Retina (tissue), 1 donor: ENCODE data around the gene RPL10.

Experiments
- DNase-seq: peaks from one replicate; pipeline ENCODE4 v3.0.0-alpha.2; 2016

RPL10 gene

DNA sequence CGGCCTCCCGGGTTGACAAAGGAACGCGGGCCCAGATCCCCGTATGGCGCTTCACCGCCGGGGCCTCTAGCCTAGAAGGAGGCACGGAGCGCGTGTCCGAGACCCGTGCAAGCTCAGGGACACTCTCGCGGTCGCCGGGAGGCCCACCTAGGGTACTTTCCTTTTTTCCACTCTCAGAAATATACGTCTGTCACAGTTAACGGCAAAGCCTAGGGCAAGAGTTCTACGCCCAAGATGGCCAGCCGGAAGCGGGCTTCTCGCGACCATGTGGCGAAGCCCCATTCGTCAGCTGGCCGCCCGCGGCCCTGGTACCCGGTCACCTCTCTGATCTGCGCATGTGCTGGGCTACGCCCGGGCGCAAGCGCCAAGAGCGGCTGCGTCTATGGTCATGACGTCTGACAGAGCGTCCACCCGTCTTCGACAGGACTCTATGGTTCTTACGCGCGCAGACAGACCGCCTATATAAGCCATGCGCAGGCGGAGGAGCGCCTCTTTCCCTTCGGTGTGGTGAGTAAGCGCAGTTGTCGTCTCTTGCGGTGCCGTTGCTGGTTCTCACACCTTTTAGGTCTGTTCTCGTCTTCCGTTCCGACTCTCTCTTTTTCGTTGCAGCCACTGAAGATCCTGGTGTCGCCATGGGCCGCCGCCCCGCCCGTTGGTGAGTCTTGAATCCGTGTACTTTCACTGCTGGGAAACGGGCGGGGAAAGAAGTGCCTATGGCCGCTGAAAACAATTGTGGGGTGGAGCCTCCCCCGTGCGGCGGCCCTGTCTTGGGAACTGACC is at the start of gene RPL10:
Gene RPL10, plus strand, starts transcription at position 490 of the 780 bp plus-strand sequence. Its CDS starts 143 bp downstream, at position 633.
- peak; percentile 92 for DNase-seq

DNA sequence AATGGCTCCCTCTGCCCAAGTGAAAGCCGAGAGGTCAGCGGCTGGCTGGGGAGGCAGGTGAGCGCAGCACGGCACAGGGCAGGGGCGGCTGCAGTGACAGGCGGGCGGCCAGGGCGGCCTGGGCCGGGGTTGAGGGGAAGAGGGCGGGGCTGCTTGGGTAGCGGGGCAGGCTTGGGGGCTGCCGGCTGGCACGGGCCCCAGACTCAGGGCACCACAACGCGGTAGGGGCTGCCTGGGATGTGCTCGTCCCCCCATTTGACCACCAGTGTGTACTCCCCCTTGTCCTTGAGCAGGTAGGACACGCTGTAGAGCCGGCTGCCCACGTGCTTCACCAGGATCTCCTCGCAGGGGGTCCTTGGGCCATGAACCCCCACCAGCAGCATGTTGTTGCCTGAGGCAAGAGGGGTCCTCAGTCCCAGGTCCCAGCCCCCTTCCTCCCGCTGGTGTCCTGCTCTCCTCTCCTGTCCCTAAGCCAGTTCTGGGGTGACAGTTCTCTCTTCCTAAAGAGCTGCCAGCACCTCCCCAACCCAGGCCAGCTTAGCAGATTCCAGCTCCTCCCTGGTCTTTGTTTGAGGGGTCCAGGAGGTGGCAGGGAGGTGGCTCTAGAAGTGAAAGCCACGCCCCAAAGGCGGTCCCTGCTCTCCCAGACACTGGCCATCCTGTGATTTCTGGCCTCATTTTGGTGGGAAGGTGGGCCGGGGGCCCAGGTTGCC is 49.4 kb upstream of the RPL10 start:
- DNase-seq = no peak

DNA sequence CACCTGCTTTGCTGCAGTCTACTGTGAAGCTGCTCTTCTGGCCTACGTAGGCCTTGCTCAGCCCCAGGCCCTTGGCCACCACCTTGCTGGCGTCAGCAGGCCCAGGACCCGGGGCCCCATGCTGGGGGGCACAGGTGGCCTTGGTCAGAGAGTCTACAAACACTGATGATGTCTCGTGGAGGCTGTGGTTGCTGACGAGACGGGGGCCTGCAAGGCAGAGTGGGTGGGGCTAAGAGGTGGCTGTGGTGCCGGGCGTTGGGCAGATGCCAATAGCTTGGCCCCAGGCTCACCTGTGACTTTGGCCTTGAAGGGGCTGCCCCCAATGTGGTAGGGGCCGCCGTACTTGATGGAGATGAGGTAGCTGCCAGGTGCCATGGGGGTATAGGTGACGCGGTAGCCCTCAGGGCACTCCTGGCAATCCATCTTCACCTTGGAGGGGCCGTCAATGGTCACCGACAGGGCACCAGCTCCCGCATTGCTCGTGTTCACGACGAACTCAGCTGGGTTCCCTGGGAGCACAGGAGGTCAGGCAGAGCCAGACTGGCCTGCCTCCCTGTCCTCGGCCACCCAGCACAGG is 48.7 kb upstream of the RPL10 start:
- DNase-seq = no peak

DNA sequence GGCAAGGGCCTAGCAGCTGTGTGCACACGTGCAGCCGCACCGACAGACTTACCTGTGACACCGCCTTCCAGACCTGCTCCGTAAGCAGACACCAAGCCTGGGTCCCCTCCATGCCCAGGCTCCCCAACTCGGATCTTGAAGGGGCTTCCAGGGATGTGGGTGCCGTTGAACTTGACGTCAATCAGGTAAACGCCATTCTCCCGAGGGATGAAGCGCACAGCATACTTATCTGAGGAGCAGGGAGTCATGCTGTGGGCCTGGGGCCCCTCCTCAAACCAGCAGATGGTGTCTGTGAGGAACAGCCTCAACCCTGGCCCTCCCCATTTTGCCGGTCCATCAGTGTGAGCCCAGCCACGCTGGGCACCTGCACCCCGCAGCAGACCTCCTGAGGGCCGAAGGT is 48.2 kb upstream of the RPL10 start:
- no peak for DNase-seq

DNA sequence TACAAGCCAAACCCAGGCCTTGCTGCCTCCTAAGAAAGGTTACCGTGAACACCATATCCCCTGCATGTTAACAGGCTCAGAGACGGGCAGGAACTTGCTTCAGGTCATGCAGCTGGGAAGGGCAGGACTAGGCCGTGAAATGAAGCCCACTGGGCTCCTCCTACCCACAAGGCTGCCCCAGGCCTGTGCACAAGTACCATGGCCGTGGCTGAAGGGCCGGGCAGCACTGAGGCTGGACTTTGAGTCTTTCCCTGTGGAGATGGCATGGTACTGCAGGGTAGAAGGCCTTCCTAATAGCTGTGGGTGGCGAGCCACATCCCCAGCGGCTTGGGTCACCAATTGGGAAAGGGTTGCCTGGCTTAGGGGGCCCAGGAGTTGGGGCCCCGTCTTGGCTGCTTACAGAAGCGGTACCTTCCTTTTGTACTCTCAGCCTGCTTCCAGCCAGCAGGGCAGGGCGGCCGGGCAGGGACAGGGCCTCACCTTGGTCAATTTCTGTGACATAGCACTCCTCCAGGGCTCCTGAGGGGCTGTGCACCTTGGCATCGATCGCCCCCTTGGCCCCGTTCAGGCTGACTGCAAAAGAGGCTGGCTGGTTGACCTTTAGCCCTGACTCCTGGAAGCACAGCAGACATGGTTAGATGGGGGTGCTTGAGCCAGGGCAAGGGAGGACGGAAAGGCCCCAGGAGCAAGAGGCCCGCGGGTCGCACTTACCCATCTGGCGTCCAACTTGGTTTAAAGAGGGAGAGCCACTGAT is 47.6 kb upstream of the RPL10 start:
- no peak for DNase-seq

DNA sequence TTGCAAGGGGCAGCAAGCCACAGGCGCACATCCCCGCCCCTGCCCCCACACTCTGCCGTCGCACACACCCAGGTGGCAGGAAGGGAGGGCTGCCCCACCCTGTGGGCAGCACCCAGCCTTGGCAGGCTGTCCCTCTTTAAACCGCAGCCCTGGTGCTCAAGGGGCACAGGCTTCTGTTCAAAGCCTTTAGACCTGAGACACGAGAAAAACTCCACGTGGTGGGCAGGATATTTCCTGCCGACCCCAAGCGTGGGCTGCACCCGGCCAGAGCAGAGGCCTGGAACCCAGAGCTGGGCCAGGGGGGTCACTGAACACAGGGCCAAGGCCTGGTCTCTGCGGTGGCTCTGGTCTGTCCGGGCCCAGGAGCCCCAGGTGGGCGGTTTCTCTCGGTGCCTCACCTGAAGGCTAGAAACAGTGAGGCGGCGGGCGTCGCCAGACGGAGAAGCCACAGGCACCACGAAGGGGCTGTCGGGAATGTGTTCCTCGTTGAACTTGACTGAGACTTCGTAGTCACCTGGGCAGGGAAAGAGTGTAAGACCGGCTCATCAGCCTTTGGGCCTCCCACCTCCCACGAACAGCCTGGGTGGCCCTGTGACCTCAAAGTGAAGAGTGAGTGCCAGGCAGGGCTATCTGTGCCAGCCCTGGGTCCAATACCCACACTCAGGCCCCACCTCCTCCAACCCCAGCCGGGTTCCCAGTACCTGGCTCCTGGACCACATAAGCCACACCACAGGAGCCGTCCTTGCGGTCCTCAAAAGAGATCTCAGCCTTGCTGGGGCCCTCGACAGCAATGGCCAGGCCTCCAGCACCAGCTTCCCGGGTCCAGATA is 46.8 kb upstream of the RPL10 start:
- no peak for DNase-seq

DNA sequence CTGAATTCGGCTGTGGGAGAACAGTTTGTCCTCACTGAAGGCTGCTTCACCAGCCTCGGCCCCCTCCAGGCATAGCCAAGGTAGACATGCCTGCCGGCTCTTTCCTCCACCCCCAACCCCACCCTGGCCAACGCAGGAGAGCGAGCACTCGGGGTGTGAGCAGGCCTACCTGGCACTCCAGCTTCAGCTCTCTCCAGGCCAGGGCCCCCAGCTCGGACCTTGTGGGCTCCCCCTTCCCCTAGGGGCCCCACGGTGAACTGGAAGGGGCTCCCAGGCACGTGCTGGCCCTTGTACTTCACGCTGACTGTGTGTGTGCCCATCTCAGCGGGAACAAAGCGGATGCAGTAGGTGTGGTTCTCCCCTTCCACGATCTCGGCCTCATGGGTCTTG is 46.2 kb upstream of the RPL10 start:
- no peak for DNase-seq

DNA sequence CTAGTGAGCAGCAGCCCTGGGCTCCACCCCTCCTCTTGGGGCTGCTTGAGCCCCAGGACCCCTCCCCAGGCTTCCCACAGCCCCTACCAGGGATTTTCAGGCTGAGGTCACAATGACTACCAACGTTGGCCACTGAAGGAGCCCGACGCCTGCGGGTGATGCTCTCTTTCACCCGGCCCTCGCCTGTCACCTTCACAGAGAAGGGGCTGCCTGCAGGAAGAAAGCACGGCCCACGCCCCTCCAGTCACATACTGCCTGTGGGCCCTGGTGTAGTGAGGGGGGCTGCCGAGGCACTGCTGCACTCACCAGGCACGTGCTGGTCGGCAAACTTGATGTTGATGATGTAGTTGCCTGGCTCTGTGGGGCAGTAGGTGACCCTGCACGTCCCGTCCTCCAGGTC is 45.7 kb upstream of the RPL10 start:
- no peak for DNase-seq

DNA sequence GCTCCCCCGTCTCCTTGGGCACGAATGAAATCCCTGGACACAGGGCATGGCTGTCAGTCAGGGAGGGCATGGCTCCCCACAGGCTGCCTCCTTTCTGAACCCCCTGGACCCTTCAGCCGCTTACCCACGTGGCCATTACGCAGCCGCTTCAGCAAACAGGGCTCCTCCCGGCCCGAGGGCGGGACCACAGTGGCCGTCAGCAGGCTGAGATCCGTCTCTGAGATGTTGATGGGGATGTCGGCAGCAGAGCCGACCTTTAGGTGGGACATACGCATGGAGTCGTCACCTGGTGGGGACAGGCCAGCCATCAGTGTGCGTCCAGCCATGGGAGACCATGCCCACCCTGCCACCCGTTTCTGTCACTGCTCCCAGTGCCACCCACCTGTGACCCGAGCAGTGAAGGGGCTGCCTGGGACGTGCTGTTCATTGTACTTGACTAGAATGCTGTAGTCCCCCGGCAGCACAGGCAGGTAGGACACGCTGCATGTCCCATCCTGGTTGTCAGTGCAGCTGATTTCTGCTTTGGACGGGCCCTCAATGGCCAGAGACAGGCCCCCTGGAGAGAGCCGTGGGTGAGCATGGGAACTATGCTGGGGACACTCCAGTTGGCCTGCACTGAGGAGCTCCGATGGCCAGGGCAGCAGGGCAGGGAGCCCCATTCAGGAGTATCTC is 44.9 kb upstream of the RPL10 start:
- DNase-seq = no peak

DNA sequence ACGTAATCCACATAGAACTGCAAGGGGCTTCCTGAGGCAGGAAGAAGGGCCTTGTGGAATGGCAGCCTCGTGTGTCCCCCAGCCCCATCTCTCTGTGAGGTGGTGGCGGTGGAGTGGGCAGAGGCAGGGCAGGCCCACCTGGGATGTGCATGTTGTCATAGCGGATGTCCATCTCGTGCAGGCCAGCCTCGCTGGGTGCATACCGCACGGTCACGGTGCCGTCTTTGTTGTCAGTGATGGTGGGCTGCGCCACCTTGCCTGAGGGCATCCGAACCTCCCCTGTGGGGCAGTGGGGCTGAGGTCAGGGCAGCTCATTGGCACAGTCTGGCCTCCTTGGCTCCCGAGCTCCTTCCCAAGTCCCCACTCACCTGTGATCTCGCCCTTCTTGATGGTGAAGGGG is 44.2 kb upstream of the RPL10 start:
- DNase-seq = no peak

DNA sequence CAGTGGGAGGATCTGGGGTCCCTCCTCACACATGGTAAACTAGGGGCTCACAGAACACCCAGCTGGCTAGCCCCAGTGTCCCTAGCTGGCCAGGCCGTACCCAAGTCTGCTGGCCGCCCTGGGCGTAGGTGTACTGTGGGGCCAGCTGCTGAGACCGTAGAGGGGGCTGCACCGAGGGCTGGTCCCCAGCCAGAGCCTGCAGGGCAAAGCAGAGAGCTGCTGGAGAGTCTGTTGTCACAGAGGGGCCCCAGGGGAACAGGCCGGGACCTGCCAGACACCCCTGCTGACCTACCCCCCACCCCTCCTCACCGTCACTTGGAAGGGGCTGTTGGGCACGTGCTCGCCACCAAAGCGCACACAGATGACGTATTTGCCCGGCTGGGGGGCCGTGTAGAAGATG is 43.7 kb upstream of the RPL10 start:
- DNase-seq = no peak

DNA sequence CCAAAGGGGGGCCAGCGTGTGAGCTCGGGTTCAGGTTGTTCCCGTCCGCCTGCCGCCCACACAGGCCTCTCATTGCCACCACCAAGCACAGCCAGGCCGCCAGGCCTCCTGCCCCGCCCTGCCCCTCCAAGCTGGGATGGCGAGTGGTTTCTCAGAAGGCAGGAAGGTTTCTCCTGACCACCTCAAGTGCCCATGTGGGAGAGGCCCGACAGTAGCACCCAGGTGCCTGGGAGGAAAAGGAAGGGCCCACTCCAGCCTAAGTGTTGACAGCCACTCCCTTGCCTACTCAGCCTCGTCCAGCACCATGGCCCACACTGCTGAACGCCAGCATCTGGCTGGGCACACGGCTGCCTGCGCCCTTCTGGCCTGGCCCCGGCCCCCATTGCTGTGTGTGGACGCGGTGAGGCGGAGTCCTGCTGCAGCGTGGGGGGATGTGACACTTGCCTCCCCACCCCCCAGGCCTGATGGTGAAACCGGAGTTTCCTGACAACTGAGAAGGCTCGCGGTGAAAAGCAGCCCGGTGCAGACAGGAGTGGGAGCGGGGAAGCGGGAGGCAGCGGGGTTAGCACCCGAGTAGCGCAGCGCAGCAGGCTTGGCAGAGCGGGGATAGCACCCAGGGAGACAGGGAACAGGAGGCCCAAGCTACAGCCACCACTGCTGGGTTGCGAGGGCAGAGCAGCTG is 42.9 kb upstream of the RPL10 start:
- DNase-seq = no peak

DNA sequence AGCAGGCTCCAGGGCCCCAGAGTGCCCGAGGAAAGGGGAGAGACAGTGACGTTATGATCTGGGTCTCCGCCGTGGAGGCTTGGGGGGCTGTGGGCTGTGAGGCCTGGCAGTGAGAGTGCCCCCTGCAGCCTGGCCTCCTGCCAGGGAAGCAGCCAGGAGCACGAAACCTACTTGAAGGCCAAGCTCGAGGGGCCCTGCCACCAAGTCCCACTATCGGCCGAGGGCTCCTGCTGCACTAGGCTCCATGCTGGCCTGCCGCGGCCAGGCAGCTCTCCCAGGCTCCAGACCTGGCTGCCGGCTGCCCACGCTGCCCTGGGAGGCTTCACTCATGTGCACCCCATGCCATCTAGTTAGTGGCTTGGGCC is 42.4 kb upstream of the RPL10 start:
- no peak for DNase-seq

DNA sequence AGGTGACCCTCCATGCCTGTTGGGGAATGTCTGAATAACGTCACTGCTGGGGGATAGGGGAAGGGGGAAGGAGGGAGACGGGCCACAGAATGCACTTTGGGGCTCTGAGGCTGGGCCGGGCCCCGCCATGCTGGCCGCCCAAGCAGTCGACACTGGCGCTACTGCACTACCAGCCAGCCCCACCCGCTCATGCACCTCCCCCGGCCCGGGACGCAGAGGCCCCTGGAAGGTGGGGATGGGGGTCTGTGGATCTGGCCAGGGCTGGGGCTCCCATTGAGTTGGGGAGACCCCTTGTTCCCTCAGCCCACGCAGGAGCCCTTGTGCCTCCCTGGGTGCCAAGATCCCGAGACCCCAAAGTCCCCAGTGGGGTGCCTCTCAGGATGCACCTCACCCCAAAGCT is 41.6 kb upstream of the RPL10 start:
- DNase-seq = no peak

DNA sequence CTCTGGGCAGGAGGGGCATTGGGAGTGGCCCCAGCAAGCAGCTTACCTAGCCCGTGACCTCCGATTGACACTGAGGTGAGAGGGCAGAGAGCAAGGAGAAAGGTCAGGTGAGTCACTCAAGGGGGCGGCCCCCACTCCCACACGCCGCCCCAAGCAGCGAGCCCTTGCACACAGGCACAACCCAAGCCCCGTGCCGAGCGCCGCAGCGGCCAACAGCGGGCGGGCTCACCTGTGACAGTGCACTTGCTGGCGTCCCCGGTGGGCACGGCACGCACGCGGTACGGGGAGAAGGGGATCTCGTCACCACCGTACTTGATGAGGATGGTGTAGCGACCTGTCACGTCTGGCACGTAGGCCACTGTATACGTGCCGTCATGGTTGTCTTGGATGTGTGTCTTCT is 41.0 kb upstream of the RPL10 start:
- DNase-seq = no peak

DNA sequence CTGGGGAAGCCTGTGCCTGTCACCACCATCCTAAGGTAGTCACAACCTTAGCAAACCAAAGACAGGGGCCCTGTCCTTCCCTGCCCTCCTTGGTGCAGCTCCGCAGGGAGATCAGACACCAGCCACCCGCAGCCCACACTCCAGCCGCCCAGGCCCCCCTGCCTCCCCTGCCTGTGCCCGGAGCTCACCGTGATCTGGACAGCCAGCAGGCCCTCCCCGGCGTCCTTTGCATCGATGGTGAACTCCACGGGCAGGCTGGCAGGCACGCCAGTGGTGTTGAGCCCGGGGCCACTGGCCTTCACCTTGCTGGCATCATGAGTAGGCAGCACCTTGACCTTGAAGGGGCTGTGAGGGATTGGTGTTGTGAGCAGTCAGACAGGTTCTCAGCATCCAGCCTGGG is 40.2 kb upstream of the RPL10 start:
- no peak for DNase-seq

DNA sequence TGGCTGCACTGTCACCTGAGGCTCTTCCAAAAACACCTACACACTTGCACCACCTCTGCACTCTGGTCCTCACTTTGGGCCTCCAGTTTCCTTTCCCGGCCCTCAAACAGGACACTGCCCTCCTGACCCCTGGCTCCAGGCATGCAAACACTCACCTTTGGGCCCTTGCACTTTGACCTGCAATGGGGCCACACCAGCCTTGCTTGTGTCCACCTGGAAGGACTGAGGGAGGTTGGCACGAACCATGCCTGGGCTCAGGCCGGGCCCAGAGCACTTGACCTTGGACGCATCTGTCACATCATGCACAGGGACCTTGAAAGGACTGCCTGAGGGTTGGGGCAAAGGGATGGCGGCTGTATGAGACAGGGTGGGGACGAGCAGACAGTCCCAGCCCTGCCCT is 39.3 kb upstream of the RPL10 start:
- no peak for DNase-seq

DNA sequence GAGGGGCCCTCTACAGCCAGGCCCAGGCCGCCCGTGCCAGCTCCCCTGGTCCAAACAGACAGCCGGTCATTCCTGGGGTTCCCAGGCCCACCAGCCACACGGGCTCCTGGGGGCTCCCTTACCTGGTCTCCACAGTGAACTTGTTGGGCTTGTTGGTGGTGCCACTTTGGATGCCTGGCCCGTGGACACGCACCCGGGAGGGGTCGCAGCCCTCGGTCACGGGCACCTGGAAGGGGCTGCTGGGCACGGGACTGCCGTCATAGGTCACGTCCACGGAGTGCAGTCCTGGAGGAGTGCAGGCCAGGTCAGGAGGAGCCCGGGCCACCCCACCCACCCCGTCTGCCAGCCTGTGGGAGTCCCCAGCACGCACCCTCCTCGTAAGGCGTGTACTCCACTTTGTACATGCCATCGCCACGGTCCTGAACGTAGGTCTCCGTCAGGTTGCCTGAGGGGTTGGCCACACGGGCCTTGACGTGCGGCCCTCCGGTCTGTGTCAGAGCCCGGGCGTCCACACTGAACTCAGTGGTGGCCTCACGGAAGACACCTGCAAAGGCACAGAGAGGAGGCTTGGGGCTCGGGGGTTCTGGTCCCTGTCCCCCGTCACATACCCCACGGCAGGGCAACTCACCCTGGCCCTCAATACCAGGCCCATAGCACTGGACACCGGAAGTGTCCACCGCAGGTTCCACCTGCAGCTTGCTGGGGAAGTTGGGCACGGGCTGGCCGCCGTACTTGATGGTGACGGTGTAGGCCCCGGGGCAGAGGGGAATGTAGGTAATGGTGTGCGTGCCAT is 38.6 kb upstream of the RPL10 start:
- DNase-seq = no peak

DNA sequence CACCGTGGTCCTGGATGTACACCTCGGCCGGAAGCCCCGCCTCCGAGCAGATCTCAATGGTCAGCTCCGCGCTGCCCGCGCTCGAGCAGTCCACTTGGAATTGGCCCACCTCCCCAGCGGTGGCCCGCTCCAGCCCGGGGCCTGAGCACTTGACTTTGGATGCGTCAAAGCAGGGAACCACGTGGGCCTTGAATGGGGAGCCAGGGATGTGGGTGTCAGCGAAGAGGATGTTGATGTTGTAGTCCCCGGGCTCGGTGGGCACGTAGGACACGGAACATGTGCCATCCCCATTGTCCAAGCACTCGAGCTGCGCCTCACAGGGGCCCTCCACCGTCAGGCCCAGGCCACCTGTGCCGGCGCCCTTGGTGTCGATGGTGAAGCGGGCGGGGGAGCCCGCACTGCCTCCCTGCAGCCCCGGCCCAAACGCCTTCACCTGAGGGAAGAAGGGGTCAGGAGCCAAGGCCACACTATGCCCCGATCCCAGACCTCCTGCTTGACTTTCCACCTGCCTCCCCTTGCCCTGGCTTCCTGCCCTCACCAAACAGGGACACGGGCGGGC is 37.9 kb upstream of the RPL10 start:
- no peak for DNase-seq

DNA sequence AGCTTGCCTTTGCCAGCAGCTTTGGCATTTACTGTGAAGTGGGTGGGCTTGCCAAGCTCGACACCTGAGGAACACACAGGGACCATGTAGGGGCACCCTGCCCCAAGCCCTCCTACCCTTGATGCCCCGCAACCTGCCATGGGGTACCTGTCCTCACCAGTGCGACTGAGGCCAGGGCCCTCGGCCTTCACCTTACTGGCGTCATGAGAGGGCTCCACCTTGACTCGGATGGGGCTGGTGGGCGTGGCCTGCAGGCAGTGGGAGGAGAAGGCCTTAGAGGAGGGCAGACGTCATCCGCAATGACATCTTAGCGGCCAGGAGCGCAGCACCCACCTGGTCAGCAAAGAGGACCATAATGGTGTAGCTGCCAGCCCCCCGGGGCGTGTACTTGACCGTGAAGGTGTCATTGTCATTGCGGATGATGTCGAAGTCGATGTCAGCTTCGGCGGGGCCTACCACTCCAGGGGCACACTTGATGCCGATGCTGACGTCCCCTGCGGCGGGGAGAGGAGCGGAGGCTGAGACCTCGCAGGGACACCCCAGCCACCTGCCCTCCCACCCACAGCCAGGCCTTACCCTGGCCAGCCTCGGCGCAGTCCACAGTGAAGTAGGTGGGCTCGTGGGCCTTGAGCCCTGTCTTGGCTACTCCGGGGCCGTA is 36.0 kb upstream of the RPL10 start:
- DNase-seq = no peak
